ENCODE data around the gene PROM1.
A peak's percentile ranks its signal among the peaks of the same experiment; 100 is the strongest.

PROM1 gene

DNA sequence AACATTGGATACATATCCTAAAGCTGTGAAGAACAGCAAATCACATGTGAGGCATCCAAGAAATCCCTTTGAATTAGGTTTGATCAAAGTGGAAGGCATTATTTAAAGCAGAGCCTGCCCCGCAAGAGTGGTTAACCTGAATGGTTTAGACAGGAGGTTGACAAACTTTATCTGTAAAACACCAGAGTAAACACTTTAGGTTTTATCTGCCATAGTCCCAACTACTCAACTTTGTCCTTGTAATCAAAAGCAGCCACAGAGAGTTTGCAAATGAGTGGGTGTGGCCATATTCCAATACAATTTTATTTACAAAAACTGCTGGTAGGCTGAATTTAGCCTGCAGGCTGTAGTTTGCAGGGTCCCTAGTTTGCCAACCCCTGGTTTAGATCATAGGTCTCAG, 95.6 kb downstream of the PROM1 start:
- no peak for DNase-seq (ENCODE audit: low spot score)

DNA sequence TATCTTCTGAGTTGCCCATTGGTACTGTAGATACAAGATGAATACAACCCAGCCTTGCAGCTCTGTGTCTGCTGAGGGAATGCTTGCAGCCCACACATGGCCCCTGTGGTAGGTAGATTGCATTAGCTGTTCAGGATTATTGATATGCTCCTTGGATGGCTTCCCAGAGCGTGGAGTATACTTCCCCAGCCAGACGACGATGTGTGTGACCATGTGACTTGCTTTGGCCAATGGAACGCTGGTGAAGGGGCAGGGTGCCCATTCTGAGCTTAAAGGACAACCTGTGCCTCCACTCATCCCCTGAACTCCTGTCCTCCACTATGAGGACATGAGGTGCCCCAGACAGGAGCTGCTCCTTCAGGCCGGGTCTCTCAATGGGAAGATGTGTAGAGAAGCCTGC, 96.9 kb downstream of the PROM1 start:
- no peak for DNase-seq (ENCODE audit: low spot score)

DNA sequence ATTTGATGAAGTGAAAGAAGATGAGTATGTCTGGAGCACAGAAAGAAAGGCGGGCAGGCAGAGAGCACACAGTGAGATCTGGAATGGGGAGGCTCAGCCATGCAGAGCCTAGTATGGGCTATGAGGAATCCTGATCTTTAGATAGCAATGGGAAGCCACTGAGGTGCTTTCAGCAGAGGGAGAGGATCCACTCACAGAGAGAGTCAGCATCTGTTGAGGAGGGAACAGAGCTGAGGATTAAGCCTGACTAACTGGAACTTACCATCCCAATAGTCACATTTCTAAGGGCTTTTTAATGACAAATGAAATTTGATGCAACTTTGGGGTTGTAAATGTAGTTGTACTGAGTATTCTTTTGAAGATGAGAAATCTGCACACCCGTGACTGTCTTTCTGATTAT, 100.2 kb downstream of the PROM1 start:
- no peak for DNase-seq (ENCODE audit: low spot score)

DNA sequence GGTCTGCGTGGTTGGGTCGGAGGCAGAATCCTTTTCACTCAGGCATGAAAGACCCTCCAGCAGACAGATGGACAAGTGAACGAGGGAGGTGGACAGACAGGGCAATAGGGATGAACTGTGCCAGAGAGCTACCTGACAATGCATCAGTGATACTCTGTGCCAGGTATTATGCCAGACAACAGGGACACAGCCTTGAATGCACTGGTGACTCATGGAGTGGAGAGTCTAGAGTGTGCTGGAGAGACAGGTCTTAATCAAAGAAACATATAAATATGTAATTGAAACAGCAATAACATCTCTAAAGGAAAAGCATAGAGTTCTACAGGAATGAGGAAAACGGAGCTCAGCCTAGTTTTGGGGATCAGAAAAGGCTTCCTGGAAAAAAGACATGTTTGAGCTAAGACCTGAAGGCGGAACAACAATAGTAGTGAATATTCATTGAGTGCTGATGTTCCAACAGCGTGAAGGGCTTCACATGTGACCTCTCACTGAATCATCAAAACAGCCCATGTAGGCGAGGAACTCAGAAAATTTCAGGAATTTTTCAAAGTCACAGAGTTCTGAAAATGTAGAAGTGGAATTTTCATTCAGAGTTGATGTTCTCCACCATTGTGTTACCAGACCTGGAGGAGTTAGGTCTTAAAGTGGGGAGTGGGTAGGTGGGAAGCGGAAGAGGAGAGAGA, 100.8 kb downstream of the PROM1 start:
- DNase-seq (ENCODE audit: low spot score): no peak

DNA sequence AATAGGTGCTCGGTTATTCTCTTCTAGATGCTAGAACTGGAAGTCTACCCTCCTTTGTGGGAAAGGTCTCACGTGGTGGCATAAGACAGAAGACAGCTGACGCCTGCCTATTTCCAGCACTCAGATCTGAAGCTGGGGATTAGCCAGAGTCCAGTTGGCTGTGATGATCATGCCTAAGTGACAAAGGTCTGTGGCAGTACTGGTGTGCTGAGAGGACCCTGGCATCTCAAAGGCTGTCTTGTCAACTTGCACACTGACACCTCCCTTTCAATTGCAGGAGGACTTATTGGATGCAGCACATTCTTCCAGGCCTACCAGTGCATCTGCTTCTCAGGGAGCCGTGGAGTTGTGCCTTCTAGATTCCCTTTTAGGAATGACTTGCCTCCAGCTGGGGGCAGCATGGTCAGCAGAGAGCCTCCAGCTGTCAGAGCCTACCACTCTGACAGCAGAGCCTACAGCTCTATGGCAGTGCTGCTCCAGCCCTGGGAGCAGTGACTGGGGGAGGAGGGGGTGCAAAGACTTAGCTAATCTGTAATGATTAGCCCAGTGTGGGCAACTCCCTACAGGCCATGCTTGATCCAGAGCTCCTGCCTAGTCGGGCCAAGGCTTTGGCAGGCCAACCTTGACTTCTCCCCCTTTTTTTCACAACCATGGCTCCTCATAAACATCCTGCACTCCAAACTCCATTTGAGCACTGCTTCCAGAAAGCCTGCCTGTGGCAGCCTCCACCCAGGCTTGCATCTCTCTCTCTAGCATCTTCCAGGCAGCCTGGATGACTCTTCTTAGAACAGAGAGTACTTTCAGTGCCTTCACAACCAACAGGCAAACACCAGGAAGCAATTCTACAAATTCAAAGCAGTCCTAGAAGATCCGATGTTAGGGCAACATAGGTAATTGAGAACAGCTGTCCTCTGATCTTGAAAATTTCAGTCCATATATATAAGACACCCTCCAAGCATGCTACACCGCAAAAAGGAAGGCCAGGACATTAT, 107.1 kb downstream of the PROM1 start:
- DNase-seq (ENCODE audit: low spot score): no peak

DNA sequence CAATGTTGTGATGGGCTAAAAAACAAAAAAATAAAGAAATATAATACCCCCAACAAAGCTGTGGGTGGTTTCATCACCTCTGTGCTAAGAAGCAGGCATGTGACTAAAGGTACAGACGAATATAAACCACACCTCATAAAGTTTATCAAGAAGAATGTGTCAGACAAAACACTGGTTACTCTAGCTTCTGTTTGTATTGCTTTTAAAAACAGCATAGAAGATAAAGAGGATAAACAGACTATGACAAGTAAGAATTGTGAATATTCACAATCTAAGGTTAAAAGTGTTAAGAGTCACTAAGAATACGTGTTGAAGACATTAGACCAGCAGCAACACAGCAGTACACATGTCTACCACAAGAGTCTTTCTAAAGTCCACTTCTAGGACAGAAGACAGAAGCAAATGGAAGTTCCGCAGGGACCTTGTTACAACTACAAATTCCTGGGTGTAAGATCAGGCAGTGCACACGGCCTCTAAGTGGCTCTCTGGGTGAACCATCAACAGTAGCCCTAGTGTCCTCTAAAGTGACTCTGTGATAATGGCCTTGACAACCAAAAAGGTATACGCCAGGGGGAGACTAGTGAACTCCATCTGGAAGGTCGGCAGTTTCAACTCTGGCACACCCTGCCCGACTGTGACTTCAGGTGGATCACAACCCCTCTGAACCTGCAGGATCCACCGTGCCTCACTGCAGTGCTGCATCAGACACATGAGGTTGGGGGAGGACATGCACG, 112.6 kb downstream of the PROM1 start:
- DNase-seq (ENCODE audit: low spot score): no peak

DNA sequence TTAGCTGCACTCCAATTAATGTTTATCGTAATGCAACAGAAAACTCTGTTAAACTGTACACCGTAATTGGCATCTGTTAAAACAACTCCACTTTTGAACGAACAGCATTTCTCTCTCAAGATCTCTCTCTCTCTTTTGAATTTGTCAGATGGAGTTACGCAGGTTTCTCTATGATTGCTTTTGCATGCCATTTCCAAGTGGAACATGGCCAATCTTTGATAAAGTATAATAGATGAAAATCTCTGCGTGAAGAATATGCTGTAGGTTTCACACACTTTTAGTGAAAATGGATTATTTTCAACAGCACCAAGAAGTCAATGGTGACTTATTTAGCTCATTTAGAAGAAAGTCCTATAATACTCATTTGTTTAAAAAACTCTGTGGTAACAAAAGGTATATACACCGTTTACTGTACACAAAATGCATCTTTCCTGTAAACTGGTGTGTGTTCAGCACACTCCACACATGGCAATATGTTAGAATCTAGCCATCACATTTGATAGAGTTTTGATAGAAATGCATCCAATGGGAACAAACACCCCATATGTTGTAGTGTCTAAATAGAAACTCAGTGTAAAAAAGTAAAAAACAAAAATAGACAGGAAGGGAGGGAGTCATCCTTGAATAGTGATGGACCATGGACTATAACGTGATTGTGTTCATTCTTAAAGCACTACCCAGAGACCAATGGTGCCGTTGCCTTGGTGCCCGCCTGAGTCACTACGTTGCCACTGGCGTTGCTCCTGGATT, 115.1 kb downstream of the PROM1 start:
- DNase-seq (ENCODE audit: low spot score): no peak

DNA sequence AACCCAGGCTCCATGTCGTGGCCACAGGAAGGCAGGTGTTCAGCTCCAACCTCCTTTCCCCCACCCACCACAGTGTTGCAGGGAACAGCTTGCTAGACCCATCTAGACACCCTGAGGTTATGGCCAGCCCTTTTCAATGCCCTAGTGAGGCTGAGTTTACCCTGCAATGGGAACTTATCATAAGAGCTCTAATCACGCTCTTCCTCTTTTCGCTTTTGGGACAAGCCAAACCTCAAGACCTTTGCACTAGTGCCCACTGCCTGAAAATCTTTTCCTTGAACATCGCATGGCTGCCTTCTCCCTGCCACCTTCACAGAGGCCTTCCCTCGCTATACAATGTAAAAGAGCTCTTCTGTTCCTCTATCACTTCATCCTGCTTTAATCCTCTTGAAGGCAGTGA, 118.5 kb downstream of the PROM1 start:
- DNase-seq (ENCODE audit: low spot score): no peak

DNA sequence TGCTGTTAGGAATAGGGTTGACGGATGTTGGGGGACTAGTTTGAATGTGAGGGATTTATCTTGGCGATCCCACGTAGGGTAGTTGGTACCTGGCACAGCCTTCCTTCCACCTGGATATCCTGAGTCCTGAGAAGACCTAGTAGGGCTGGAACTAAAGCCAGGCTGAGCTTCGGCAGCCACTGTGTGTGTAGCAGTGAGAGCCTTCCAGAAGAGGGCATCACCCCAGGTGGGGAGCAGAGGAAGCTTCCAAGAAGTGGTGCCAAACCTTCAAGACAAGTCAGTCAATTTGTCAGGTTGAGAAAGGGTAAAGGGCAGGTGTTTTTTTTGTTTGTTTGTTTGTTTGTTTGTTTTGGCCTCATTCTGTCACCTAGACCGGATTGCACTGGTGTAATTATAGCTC, 119.7 kb downstream of the PROM1 start:
- no peak for DNase-seq (ENCODE audit: low spot score)

DNA sequence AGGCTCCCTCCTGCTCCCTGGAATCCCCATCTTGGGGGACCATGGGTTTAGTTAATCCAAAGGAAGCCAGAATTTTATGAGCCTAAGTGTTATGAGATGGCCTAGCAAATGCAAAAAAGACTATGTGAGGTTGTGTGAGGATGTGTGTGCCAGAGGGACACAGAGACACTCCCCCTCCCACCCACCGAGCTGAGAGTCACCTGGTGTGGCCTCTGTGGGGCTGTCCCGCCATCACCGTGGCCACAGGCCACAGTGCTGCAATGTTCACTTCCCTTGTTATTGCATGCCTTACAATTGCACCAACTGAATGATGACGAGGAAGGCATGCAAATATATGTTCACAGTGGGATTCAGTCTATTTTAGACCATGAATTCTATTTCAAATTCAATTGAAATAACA, 120.2 kb downstream of the PROM1 start:
- DNase-seq (ENCODE audit: low spot score): no peak

DNA sequence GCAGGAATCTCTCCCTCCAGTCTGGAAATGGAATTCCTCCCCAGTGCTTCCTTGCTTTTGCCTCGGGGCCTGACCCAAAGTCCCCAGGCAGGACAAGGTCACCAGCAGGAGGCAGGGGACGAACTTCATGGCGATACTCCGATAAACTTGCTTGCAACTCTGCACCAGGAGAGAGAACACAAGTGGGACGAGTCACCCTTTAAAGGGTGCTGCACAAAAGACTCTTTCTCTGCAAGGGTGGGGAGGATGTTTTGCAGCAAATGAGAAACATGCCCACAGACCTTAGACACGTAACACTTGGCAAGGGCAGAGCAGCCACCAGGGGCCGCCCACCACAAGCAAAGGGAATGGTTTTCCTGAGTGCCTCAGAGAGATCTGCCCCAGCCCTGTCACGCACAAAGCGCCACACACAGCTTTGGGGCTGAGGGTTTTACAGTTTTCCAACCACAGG, 120.8 kb downstream of the PROM1 start, which contains the start of gene FGFBP2:
Gene FGFBP2 (minus strand): TSS at position 175 of the 451 bp plus-strand sequence. CDS start 46 bp downstream, at position 129.
- DNase-seq (ENCODE audit: low spot score): peak; percentile 87

DNA sequence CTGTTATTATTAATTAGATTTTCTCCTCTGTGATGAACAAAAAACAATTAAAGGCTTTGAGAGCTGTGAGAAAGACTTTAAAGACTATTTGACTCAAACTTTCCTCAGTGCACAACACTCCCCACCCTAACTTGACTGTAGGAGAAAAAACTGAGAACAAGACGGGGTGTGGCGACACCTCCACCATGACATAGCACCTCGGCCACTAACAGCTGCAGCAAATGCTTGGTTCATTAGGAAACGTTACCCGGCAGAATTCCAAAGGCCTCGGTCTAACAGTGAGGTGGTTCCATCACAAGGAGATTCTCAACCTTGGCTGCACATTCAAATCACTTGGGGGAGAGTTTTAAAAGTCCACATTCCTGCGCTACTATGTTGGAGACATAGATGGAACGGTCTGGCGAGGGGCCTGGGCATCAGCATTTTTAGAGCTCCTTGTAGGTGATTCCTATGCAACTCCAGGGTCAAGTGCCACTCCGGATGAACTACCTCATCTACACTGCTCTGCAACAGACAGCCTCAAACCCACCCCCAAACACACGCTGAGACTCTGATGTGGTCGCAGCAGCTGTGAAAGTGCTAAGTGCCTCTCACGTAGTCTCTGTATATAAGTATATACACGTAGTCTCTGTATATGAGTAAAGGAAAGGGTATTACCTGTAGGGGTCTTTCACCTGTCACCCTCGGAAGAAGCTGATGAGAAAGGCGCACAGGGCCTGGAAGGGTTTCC, 121.9 kb downstream of the PROM1 start:
- no peak for DNase-seq (ENCODE audit: low spot score)

DNA sequence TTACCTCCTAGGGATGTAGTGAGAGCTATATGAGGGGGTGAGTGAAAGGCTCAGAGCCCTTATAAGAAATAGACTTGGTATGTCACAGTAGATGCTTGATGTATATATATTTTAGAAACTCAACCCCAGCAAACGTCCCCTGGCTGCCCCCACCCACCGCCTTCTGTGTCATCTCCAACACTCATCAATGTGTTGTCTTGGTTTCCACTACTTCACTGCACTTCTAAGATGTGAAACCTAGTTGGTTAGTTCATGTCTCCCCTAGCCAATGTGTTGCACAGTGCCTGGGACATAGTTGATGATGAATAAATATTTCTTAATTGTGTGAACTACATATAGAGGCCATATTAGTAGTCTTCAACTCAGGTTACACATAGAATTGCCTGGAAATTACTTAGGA, 125.3 kb downstream of the PROM1 start:
- DNase-seq (ENCODE audit: low spot score): no peak

DNA sequence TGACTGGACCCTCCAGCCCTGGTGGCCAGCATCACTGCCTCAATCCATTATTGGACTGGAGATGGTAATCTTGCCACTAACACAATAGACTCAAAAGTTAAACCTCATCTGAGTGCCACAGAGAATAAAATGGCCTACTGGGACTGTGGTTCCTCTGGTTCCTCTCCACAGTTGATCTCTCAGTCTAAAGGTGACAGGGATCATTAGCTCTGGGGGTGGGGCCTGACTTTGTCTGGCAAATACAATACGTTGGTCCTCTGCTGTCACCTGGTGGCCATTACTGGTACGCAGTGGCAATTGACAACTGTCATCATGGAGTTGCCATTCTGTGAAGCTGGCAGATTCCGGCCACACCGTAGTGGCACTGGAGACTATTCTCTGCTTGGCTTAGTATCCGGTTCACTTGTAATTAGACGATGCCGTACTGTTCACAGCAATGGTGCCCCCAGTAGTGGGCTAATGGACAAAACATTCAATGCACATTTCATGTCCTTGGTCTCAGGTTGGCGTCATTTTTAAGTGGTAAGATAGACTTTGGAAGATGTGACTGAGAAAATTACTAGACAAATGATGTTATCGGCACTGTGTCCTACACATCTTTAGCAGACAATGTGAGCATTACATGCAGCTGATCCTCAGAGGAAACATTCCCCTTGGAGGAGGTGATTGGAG, 127.5 kb downstream of the PROM1 start:
- peak; percentile 62 for DNase-seq (ENCODE audit: low spot score)

DNA sequence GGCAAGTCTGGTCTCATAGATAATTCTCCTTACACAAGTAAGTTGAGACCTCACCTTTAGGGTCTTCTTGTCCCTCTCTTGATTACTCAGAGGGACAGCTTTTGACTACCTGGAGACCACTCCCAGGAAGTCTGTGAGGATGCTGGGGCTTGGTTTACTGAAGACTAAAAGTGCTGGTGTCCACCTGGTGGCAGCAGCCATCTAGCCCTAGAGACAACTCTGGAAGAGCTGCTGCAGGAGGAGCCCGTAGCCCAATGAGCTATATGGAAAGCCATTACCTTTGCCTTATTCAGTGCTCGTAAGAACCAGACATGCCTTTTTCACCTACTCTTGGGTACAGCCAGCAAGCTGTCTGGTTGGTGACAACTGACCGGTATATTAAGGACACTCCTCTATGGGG, 128.2 kb downstream of the PROM1 start:
- no peak for DNase-seq (ENCODE audit: low spot score)

DNA sequence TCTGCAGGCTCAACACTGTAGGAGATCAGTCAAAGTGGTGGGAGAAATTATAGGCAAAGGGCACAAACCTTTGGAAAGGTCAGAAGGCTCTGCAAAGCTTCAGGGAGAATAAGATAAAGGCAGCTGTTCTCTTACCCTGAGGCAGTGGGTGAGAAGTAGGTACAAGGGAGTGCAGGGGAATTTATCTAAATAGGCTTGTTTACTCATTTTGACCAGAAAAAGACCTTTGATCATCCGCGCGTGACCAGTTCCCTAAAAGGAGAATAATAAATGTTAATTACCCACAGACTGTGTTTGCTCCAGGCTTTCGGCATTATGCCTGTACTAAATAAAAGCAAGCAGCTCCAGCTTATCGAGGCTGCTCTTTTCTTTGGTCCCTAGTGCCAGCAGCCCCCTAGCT, 130.2 kb downstream of the PROM1 start:
- DNase-seq (ENCODE audit: low spot score): no peak

DNA sequence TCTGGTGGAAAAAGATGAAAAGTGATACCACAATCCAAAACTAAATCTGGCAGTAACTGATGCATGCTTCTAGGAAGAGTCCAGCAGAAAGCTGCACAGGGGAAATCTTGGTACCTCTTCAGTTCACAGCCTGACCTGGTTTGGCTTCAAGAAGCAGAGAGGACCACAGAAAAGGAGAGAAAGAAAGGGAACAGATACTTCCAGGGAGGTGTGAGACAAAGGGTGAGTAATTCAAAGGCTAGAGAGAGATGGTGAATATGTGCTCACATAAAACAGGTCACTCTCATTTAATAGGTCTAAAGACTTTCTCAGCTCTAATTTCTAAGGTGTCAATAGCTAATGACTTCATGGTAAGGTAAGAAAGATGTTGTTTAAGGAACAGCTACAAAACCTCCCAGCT, 132.0 kb downstream of the PROM1 start:
- DNase-seq (ENCODE audit: low spot score): no peak

DNA sequence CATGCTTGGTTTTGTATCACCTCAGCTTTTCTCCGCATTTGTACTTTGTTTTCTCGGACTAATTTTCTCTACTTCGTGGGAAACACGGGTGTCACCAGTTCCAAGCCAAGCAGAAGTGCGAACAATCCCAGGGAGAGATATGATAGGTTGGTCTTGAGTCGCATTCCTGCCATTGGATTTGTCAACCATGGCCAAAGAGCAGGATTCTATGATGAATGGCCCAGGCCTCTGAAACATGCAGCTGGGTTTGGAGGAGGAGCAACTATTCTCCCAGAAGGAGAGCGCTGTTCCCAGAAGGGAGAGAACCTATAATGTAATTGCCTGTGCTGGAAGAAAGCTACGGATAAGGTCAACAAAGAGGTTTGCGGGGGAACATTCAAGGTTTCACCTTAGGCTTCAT, 135.0 kb downstream of the PROM1 start:
- no peak for DNase-seq (ENCODE audit: low spot score)

DNA sequence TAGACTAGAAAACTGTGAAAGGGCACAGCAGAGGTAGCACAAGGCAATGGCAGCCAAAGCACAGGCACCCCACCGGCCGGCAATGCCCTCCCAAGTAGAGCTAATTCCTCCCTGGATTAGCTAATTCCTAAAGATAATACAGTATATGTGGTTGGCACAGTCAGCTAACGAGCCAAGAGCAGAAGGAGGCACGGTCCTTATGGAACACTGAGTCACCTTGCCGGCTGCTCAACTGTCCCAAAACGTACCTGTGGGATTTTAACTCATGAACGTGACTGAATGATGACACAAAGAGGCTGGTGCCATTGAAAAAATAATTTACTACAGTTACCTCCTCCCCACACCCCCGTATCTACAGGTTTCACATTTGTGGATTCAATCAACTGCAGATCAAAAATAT, 136.1 kb downstream of the PROM1 start:
- no peak for DNase-seq (ENCODE audit: low spot score)

DNA sequence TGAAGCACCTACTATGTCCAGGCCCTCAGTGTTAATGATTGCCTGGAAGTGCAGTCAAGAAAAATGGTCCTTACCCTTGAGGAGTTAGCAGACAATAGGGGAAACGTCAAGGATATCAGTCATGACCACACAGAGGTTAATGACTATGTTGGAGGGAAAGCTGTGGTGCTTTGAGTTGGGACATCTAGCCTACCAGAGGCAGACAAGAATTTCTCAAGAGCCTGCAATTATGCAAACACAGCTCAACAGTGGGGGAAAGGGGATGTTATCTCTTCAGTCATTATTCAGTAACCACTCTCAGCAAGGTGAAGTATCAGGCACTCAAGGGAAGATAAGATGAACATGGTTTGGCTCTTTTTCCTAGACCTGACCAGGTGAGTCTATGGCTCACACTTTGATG, 138.3 kb downstream of the PROM1 start:
- DNase-seq (ENCODE audit: low spot score): no peak

DNA sequence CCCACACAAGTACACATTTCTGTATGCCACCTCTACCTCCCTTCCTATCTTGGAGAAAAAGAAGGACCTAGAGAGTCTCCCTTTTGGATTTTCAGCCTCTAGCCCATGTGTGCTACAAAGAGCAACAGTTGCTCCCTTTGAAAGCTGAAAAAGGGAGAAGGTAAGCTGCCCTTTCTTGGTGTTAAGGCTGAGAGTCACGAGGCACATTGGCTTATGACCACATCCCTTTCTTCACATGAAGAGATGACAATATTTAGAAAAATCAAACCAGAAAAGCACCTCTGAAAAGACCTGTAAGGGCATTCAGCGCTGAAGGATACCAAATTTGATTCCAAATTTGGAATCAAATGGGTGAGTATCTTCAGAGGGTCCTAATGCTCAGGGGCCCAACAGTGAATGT, 138.9 kb downstream of the PROM1 start:
- no peak for DNase-seq (ENCODE audit: low spot score)
